Activated CD8-positive, alpha-beta memory T cell treated with anti-CD3 and anti-CD28 coated beads for 36 hours (primary cell): ENCODE measurements around the gene ZNF398. TPM values are rescaled to one million over a fixed set of nuclear protein-coding genes. Genes with fewer than 3 reads are reported as not detected.

Experiments used
- CTCF ChIA-PET: fragments of 350-600 bp; sonication (Branson Sonifier 250); formaldehyde crosslinking; loops from one replicate; lab custom pipeline; 2021; ENCODE audit warnings: antibody characterized with exemption; lab: Charles Lee
- POLR2A ChIA-PET: fragments of 350-600 bp; sonication (Branson Sonifier 250); formaldehyde crosslinking; loops from one replicate; lab custom pipeline; 2021; ENCODE audit warnings: antibody characterized with exemption; lab: Charles Lee
- total RNA-seq, 2 experiments: library from RNA; stranded (reverse); gene quantifications; one replicate each; pipeline ENCODE4 v1.2.3, GENCODE V29; 2021

ZNF398 gene
- total RNA-seq, 2 experiments from 2014 or later = 12.5 to 13.1 TPM

GRCh38 chr7:149188637-149189259 is 41.5 kb downstream of the ZNF398 start:
- POLR2A ChIA-PET = no interaction called here
- CTCF ChIA-PET = interaction anchor here (1.4 kb wide), 1 partner anchor 22 kb away, joined by 4 read pairs; no protein-coding TSS in a partner anchor

DNA sequence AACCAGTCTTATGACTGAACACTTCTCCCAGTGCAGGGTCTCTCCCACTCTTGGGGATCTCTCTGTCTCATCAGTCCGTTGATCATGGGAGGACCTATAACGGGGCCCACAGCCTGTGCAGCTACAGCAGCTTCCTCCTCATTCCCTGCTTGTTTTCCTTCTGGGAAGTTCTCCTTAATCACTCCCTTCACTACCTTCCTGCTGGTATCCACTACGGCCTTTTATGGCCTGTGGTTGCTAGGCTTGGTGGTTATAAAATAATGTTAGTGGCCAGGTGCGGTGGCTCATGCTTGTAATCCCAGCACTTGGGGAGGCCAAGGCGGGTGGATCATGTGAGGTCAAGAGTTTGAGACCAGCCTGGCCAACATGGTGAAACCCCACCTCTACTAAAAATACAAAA is 44.6 kb downstream of the ZNF398 start:
- ChIA-PET POLR2A (no interaction called here), CTCF (no interaction called here)

DNA sequence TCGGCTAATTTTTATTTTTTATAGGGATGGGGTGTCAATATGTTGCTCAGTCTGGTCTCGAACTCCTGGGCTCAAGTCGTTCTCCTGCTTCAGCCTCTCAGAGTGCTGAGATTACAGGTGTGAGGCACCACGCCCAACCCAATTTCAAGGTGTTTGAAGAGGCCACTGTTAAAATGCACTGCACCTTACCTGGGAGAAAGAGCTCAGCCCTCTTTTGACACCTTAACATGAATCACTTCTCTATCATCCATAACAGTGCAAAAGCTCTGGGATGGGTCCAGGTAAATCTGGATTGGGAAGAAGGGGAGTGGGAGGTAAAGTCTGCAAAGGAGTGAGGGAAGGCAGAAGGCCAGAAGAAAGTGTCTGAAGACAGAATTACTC is 47.5 kb downstream of the ZNF398 start:
- ChIA-PET CTCF (interaction anchor here (0.5 to 3.4 kb wide), 7 partner anchors 15 to 213 kb away, joined by 3 to 16 read pairs (median 5); partner anchors contain the start of genes ZNF398 and ZNF783), POLR2A (interaction anchor here (1.1 to 2.5 kb wide), 4 partner anchors 10 to 45 kb away, joined by 5 to 13 read pairs (median 5); partner anchors contain the start of gene ZNF212)

- ChIA-PET POLR2A (interaction anchor here (0.8 to 2.5 kb wide), 7 partner anchors 10 to 89 kb away, joined by 3 to 13 read pairs (median 5); partner anchors contain the start of genes ZNF212 and ZNF425), CTCF (interaction anchor here (1.1 to 3.4 kb wide), 6 partner anchors 14 to 212 kb away, joined by 4 to 16 read pairs (median 8); partner anchors contain the start of genes ZNF398 and ZNF783)
Observed at GRCh38 chr7:149195180-149196150, 48.2 kb downstream of the ZNF398 start, which contains the start of gene ZNF282. ZNF282 (plus strand) TSS chr7:149195546; CDS start chr7:149195590, 44 bp downstream.

GRCh38 chr7:149196151-149196704 is 49.0 kb downstream of the ZNF398 start:
- CTCF ChIA-PET = interaction anchor here (1.6 to 3.4 kb wide), 5 partner anchors 13 to 89 kb away, joined by 4 to 16 read pairs (median 10); partner anchors contain the start of genes ZNF398 and ZNF783
- POLR2A ChIA-PET = interaction anchor here (0.9 to 2.5 kb wide), 5 partner anchors 12 to 88 kb away, joined by 3 to 13 read pairs (median 5); partner anchors contain the start of genes ZNF212 and ZNF425

DNA sequence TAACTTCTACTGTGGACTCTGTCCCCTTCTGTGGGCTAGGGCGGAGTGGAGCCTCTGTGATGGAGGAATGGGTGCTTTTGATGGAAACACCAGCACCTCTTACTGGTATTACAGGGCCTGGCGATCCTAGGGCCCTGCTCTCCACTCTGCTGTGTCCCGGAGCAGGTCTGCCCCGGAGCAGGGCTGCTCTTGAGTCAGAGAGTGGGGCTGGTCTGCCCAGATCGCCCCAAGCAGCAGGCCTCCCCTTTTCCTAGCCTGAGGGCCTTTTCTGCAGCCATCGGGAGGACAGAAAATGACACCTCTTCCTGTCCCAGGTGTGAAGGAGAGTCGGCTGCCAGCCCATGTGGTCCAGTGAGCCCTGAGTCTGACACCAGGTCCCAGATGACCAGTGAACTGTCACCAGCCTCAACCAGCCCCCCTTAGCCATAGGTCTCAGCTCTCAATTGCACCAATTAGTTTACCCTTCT is 49.5 kb downstream of the ZNF398 start:
- ChIA-PET POLR2A (interaction anchor here (0.6 to 2.5 kb wide), 3 partner anchors 11 to 69 kb away, joined by 3 to 13 read pairs (median 5); no protein-coding TSS in a partner anchor), CTCF (no interaction called here)

- ChIA-PET CTCF (no interaction called here), POLR2A (interaction anchor here (0.8 kb wide), 1 partner anchor 50 kb away, joined by 3 read pairs; no protein-coding TSS in a partner anchor)
Observed at GRCh38 chr7:149197675-149198074, 50.4 kb downstream of the ZNF398 start.

GRCh38 chr7:149198161-149198816 is 51.0 kb downstream of the ZNF398 start:
- POLR2A ChIA-PET = interaction anchor here (0.6 kb wide), 1 partner anchor 34 kb away, joined by 3 read pairs; no protein-coding TSS in a partner anchor
- CTCF ChIA-PET = no interaction called here

GRCh38 chr7:149199234-149199995 is 52.2 kb downstream of the ZNF398 start:
- ChIA-PET CTCF (interaction anchor here (1.1 kb wide), 2 partner anchors 8 to 13 kb away, joined by 3 to 5 read pairs; no protein-coding TSS in a partner anchor), POLR2A (no interaction called here)

GRCh38 chr7:149202831-149203231 is 55.6 kb downstream of the ZNF398 start:
- CTCF ChIA-PET = interaction anchor here (0.6 kb wide), 1 partner anchor 40 kb away, joined by 3 read pairs; no protein-coding TSS in a partner anchor
- POLR2A ChIA-PET = no interaction called here

GRCh38 chr7:149205690-149206381 is 58.6 kb downstream of the ZNF398 start:
- CTCF ChIA-PET = no interaction called here
- POLR2A ChIA-PET = no interaction called here

GRCh38 chr7:149207324-149208035 is 60.2 kb downstream of the ZNF398 start:
- ChIA-PET POLR2A (interaction anchor here (1.2 kb wide), 1 partner anchor 12 kb away, joined by 5 read pairs; the partner anchor contains the start of gene ZNF282), CTCF (interaction anchor here (0.6 to 3.5 kb wide), 3 partner anchors 8 to 23 kb away, joined by 3 to 16 read pairs (median 4); partner anchors contain the start of gene ZNF282)

GRCh38 chr7:149209518-149210269 is 62.4 kb downstream of the ZNF398 start:
- POLR2A ChIA-PET = interaction anchor here (0.6 to 1.9 kb wide), 5 partner anchors 14 to 114 kb away, joined by 3 to 13 read pairs (median 4); partner anchors contain the start of genes ZNF282 and ZNF398
- CTCF ChIA-PET = interaction anchor here (0.7 to 3.5 kb wide), 8 partner anchors 9 to 62 kb away, joined by 3 to 16 read pairs (median 3); partner anchors contain the start of genes ZNF282 and ZNF398

- CTCF ChIA-PET = interaction anchor here (0.7 to 3.5 kb wide), 7 partner anchors 8 to 62 kb away, joined by 3 to 16 read pairs (median 3); partner anchors contain the start of gene ZNF282
- POLR2A ChIA-PET = interaction anchor here (0.6 to 1.9 kb wide), 5 partner anchors 15 to 113 kb away, joined by 3 to 13 read pairs (median 4); partner anchors contain the start of genes ZNF282 and ZNF398
Observed at GRCh38 chr7:149210551-149210950, 63.3 kb downstream of the ZNF398 start.
